MCF 10A (cell line): ENCODE data around the gene IFNLR1. TPM values are rescaled to one million over a fixed set of nuclear protein-coding genes. Genes with fewer than 3 reads are reported as not detected.

Source experiments
- BruUV-seq: library from RNA; stranded (reverse); fragments of 400-500 nt; replicated peaks from 2 replicates; lab custom pipeline; 2021; lab: Mats Ljungman, UMichigan
- CTCF ChIA-PET: fragments of 300-600 bp; sonication (Branson Sonifier 250); formaldehyde crosslinking; extraction: SDS; loops from one replicate; lab custom pipeline; 2021; ENCODE audit warnings: antibody characterized with exemption, inconsistent platforms; lab: Yijun Ruan, JAX
- POLR2A ChIA-PET: fragments of 300-600, 350-650 bp; sonication (Branson Sonifier 250); formaldehyde crosslinking; extraction: SDS; loops from one replicate; lab custom pipeline; 2020; ENCODE audit warnings: antibody characterized with exemption, inconsistent platforms; lab: Yijun Ruan, JAX
- DNase-seq: peaks from one replicate; pipeline ENCODE4 v3.0.0-alpha.2; 2018; ENCODE audit not compliant: unreplicated experiment
- H3K27ac Mint-ChIP-seq: one replicate; pipeline ENCODE4 v1.8.0; 2022; ENCODE audit warnings: mild to moderate bottlenecking, low read depth, mixed read lengths; ENCODE audit not compliant: unreplicated experiment
- H3K27me3 Mint-ChIP-seq: one replicate; pipeline ENCODE4 v1.8.0; 2022; ENCODE audit warnings: mixed read lengths; ENCODE audit not compliant: insufficient read depth, unreplicated experiment
- H3K36me3 Mint-ChIP-seq: one replicate; pipeline ENCODE4 v1.8.0; 2022; ENCODE audit warnings: mild to moderate bottlenecking, moderate library complexity, mixed read lengths; ENCODE audit not compliant: insufficient read depth, unreplicated experiment
- H3K4me1 Mint-ChIP-seq: one replicate; pipeline ENCODE4 v1.8.0; 2022; ENCODE audit warnings: mixed read lengths; ENCODE audit not compliant: insufficient read depth, unreplicated experiment
- H3K4me3 Mint-ChIP-seq: one replicate; pipeline ENCODE4 v1.8.0; 2022; ENCODE audit warnings: mild to moderate bottlenecking, moderate library complexity, mixed read lengths; ENCODE audit not compliant: unreplicated experiment
- H3K9me3 Mint-ChIP-seq: one replicate; pipeline ENCODE4 v1.8.0; 2022; ENCODE audit warnings: mixed read lengths; ENCODE audit not compliant: unreplicated experiment
- intact Hi-C: fragments of 100-400 bp; cut with micrococcal nuclease; formaldehyde crosslinking; loops from 2 replicates; pipeline ENCODE4 v1.14.1; 2022
- total RNA-seq: library from RNA; stranded (reverse); gene quantifications from 2 replicates; pipeline ENCODE4 v1.2.3, GENCODE V29; 2022
- TF ChIP-seq, protein P1 (sequence below): fragments of 200-600 bp; IDR thresholded peaks from one replicate; pipeline ENCODE4 v1.8.0; 2022; ENCODE audit warnings: antibody characterized with exemption, mild to moderate bottlenecking; ENCODE audit not compliant: unreplicated experiment

The IFNLR1 gene
- total RNA-seq, 1 experiment from 2014 or later = 0.19 TPM

DNA sequence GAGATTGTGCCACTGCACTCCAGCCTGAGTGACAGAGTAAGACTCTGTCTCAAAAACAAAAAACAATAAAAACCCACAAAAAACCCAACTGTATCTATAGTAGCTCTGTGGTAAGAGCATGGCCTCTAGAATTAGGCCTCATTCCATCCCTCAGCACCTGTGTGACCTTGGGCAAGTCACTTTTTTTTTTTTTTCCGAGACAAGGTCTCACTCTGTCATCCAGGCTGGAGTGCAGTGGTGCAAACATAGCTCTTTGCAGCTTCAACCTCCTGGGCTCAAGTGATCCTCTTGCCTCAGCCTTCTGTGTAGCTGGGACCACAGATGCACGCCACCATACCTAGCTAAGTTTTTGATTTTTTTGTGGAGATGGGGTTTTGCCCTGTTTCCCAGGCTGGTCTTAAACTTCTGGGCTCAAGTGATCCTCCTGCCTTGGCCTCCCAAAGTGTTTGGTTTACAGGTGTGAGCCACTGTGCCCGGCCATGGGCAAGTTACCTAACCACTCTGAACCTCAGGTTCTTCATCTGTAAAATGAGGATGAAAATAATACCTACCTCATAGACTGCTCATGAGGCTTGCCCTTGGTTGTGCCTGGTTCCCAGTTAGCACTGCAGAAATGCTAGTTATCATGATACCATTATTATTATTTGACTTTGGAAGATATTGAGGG lies 59.8 kb downstream of the IFNLR1 start:
- TF ChIP-seq, protein P1, sequence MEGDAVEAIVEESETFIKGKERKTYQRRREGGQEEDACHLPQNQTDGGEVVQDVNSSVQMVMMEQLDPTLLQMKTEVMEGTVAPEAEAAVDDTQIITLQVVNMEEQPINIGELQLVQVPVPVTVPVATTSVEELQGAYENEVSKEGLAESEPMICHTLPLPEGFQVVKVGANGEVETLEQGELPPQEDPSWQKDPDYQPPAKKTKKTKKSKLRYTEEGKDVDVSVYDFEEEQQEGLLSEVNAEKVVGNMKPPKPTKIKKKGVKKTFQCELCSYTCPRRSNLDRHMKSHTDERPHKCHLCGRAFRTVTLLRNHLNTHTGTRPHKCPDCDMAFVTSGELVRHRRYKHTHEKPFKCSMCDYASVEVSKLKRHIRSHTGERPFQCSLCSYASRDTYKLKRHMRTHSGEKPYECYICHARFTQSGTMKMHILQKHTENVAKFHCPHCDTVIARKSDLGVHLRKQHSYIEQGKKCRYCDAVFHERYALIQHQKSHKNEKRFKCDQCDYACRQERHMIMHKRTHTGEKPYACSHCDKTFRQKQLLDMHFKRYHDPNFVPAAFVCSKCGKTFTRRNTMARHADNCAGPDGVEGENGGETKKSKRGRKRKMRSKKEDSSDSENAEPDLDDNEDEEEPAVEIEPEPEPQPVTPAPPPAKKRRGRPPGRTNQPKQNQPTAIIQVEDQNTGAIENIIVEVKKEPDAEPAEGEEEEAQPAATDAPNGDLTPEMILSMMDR = no peak
- DNase-seq = no peak
- Mint-ChIP-seq H3K4me1 (peaks cover 5% of the 10 kb centered on the region), H3K27ac (no peak overlapping the region), H3K4me3 (no peak overlapping the region), H3K27me3 (no peaks in the 10 kb centered on the region), H3K9me3 (peaks cover 14% of the 10 kb centered on the region), H3K36me3 (peaks cover 7% of the 10 kb centered on the region)
- intact Hi-C loops = no loop called here
- ChIA-PET CTCF (interaction anchor here (0.5 to 0.9 kb wide), 4 partner anchors 23 to 970 kb away, joined by 3 to 5 read pairs (median 3); no protein-coding TSS in a partner anchor), POLR2A (interaction anchor here (0.6 kb wide), 1 partner anchor 23 kb away, joined by 3 read pairs; no protein-coding TSS in a partner anchor)
- BruUV-seq = no TSS peak

DNA sequence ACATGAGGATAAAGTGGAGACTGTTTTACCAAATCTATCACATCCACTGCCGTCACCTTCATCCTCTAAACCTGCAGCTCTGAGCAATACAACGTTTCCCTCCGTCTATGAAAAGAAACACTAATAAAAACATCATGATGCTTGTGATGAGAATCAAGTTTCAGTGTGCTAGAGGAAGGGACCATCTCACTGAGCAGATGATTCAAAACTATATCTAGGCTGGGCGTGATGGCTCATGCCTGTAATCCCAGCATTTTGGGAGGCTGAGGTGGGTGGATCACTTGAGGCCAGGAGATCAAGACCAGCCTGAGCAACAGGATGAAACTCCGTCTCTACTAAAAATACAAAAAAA lies 60.4 kb downstream of the IFNLR1 start:
- ChIA-PET POLR2A (interaction anchor here (0.6 kb wide), 1 partner anchor 210 kb away, joined by 3 read pairs; no protein-coding TSS in a partner anchor), CTCF (interaction anchor here (0.5 to 1.1 kb wide), 5 partner anchors 24 to 970 kb away, joined by 3 to 5 read pairs (median 3); no protein-coding TSS in a partner anchor)
- Mint-ChIP-seq H3K4me1 (peaks cover 5% of the 10 kb centered on the region), H3K27ac (no peak overlapping the region), H3K4me3 (no peak overlapping the region), H3K27me3 (no peaks in the 10 kb centered on the region), H3K9me3 (peaks cover 14% of the 10 kb centered on the region), H3K36me3 (peaks cover 7% of the 10 kb centered on the region)
- DNase-seq = no peak
- intact Hi-C loops = no loop called here
- BruUV-seq = no TSS peak
- TF ChIP-seq, protein P1 = no peak

DNA sequence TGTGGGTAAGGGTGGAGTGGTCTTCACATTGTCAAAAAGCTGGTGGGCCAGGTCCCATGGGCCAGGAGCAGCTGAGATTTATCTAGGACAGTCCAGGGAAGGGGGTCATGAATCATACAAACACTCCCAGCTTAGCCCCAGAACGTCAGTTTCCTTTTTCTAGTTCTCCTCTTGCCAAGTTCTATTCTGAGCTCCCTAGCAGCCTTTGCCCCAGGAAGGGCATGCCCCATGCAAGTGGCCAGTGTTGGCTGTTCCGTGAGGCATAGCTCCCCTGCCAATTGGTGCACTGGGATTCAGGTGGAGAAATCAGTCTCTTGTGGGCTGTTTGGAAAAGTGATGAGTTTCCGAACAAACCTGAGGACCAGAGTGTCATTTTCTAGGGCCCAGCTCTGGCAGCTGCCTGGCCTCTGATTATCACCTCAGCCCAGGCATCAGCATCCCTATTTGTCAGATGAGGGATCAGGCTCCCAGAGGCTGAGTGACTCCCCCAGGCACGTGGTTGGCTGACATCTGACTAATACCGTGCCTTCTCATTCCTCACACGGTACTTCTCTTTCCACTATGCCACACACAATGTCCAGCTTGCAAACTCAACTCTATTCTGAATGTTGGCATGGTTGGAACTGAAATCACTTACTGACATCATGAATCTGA lies 60.9 kb downstream of the IFNLR1 start:
- ChIA-PET POLR2A (interaction anchor here (0.6 to 0.7 kb wide), 2 partner anchors 17 to 210 kb away, joined by 3 read pairs; partner anchors contain the start of gene IL22RA1), CTCF (interaction anchor here (0.9 to 1.1 kb wide), 2 partner anchors 24 to 73 kb away, joined by 3 read pairs; no protein-coding TSS in a partner anchor)
- TF ChIP-seq, protein P1 = no peak
- H3K9me3 Mint-ChIP-seq = peaks cover 14% of the 10 kb centered on the region
- H3K27me3 Mint-ChIP-seq = no peaks in the 10 kb centered on the region
- peaks cover 5% of the 10 kb centered on the region for H3K4me1 Mint-ChIP-seq
- H3K27ac Mint-ChIP-seq = no peak overlapping the region
- DNase-seq = no peak
- intact Hi-C loops = no loop called here
- no peak overlapping the region for H3K4me3 Mint-ChIP-seq
- peaks cover 7% of the 10 kb centered on the region for H3K36me3 Mint-ChIP-seq
- no TSS peak for BruUV-seq

DNA sequence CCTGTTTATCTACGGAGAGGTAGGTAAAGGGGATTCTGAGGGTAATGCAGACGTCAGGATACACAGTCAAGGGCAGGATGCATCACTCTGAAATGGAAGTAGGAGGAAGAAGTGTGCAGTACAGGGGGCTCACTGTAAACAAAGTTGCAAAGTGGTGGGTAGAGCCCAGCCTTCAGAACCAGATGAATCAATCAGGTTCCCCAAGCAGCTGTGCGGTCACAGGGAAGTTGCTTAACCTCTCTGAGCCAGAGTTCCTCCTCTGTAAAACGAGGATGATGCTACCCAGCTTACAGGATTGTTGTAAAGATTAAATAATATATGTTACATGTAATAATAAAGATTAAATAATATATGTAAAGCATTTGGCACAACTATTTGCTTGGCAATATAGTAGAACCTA lies 61.6 kb downstream of the IFNLR1 start:
- Mint-ChIP-seq H3K4me1 (peaks cover 6% of the 10 kb centered on the region), H3K4me3 (no peak overlapping the region), H3K27me3 (no peaks in the 10 kb centered on the region), H3K27ac (no peak overlapping the region), H3K9me3 (peaks cover 14% of the 10 kb centered on the region), H3K36me3 (peaks cover 7% of the 10 kb centered on the region)
- POLR2A ChIA-PET = interaction anchor here (0.7 to 1.1 kb wide), 2 partner anchors 9 to 18 kb away, joined by 3 read pairs; partner anchors contain the start of gene IL22RA1
- BruUV-seq = no TSS peak
- TF ChIP-seq, protein P1 = no peak
- CTCF ChIA-PET = interaction anchor here (1.1 kb wide), 1 partner anchor 73 kb away, joined by 3 read pairs; no protein-coding TSS in a partner anchor
- DNase-seq = no peak
- intact Hi-C loops = no loop called here
